GM19240 (cell line): ENCODE data around the gene FAM53B.

Source experiments
- DNase-seq: peaks from one replicate; pipeline ENCODE4 v3.0.0; 2011; ENCODE audit warnings: low spot score; ENCODE audit not compliant: insufficient read length

FAM53B gene

DNA sequence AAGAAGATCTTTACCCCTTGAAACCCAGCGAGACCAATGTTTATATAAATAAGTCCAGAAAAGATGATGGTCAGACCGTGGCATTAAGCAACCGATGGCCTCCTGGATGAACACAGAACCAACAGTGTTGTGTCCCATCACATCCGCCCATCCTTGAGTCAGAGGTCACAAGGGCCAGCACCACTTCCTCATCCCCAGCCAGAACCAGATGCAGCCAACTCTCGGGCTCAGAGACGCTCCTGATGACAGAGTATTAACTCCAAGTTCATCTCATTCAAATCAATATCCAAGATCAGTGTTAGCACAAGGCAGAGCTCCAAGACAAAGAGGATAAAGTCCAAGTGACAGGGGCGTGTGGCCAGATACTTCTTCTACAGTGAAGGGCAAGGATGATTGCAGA, 63.5 kb downstream of the FAM53B start:
- DNase-seq = no peak

DNA sequence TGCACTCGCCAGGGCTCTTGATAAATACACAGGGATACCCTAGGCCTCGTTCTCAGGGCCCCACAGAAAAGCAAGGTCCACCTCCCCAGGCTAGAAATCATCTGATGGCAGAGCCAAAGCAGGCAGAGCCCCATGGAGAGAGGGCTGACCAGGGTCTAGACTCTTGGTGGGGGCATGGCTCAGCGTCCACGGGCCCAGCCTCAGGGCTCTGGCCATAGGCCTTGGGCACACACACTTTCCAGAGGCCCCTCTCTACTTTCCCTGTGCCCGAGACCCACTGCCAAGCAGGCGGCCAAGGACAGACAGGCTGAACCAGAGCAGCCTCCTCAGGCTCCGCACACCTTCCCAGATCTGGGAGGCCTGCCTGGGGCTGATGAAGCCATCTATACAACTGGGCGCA, 64.8 kb downstream of the FAM53B start:
- no peak for DNase-seq

DNA sequence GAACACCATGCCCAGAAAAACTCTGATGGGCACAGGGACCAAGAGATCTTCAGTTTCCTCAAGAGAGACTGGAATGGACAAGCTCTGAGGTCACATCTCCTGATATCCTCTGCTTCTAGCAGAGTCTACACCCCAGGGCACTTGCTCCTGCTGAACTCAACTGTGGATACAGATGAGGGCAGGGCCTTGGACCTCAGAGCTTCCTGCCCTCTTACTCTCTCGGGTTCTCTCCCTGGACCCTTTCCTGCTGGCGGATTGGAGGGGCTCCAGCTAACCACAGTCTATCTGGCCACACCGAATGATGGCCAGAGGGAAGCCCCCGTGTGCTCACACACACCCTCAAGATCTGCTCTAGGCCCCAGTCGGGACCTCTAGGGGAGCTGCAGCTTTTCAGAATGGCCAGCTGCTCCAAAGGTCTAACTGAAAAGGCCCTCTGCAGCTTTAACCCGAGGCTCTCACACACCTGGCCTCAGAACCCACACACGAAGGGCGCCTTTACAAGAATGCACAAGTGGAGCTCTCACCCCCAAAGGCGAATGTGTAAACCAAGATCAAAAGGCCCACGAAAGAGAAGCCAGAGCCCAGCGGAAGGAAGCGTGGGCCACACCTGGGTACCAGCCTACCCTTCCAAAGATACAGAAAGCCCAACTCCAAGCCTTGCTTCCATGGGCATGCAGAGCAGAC, 65.5 kb downstream of the FAM53B start:
- DNase-seq = no peak

- no peak for DNase-seq
Measured at GRCh38 chr10:124677749-124678556, 66.2 kb downstream of the FAM53B start.

GRCh38 chr10:124677293-124677699, 66.9 kb downstream of the FAM53B start:
- DNase-seq = no peak

GRCh38 chr10:124676416-124677062, 67.6 kb downstream of the FAM53B start:
- no peak for DNase-seq

DNA sequence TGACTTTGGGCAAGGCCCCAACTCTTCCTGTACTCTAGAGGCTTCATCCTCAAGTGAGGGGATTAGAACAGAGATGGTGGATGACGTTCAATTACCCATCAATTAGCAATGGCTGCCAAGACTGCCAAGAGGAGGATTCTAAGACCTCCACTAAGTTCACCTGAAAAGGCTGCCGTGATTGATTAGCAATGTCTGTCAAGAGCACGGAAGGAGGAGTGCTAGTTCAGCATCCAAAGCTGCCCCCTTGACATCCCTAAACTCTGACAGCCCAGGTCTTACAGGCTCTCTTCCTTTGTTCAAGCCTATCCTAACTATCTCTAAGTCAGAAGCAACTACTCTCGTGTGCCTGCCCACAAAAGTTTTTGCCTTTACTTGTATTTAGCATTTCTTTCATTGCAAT, 68.4 kb downstream of the FAM53B start:
- DNase-seq = no peak

GRCh38 chr10:124675261-124675660, 68.9 kb downstream of the FAM53B start:
- DNase-seq = no peak

DNA sequence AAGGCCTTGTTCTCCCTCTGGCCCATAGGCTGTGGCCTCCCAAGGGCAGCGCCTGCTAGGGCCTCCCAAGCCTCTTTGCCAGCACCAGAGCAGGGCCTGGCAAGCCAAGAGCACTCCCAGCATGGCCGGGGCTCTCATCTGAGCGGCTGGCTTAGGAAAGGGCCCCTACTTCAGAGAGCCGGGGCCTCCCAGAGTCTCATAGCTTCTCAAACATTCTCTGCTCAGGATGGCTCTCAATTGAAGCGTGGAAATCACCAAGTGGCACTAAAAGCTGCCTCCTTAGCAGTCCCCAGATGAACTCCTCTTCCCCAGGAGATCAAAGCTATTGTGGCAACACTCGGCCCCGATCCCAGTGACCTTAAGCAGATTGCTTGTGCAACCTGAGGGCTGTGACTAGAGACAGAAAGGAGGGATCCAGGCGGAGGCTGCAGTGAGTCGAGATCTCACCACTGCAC, 69.4 kb downstream of the FAM53B start:
- no peak for DNase-seq

DNA sequence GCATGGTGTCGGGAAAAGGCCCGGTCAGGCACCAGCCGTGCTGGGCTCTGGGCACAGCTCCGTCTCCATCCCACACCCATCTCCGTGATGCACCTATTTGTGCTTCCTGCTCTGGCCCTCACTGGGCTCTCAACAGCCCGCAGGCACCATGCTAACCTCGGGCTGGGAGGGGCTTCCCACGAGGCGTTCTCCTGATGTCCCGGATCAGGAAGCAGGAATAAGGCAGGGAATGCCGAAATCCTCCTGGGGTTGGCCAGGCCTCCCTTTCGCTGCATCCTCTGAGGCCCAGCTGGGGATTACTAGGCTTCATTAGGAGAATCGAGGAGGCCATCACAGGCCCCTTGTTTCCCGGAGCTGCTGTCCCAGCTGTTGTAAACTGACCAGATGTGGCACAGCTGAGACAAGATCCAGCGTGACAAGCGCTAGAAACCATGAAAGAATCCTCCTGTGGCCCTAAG, 72.0 kb downstream of the FAM53B start:
- DNase-seq = no peak

- no peak for DNase-seq
Measured at GRCh38 chr10:124671486-124672075, 72.6 kb downstream of the FAM53B start.

- DNase-seq = no peak
Measured at GRCh38 chr10:124670849-124671248, 73.3 kb downstream of the FAM53B start.

DNA sequence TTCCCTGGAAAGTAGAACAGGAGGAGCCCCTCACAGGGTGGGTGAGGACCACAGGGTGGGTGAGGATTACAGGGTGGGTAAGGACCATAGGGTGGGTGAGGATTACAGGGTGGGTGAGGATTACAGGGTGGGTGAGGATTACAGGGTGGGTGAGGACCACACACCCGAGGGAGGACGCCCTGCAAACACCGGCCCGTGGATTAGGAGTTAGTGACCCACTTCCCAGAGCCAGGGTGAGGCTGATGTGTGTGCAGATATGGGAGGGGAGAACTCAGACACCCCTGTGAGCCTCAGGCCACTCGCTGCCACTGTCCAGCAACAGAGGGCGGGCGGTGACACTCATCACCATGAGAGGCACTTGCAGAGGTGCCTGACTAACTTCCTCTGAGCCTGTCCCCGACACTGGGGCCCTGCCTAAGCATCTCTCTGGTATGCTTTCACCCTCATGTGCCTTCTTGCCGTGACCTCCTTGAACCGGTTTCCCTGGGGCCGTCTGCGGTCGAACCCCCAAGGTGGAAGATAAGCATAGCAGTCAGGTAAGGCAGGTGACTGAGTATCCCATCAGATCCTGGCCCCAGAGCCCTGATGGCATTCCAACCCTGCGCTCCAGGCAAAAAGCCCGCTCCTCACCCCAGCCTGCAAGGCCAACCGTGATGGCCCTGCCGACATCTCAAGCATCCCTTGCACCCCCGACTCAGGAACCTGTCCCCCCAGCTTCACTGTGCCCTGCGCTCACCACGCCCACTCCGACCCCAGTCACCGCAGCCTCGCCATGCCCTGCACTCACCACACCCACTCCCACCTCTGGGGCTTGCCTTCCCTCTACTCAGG, 74.1 kb downstream of the FAM53B start:
- no peak for DNase-seq

- no peak for DNase-seq
Measured at GRCh38 chr10:124669141-124669823, 74.9 kb downstream of the FAM53B start.

DNA sequence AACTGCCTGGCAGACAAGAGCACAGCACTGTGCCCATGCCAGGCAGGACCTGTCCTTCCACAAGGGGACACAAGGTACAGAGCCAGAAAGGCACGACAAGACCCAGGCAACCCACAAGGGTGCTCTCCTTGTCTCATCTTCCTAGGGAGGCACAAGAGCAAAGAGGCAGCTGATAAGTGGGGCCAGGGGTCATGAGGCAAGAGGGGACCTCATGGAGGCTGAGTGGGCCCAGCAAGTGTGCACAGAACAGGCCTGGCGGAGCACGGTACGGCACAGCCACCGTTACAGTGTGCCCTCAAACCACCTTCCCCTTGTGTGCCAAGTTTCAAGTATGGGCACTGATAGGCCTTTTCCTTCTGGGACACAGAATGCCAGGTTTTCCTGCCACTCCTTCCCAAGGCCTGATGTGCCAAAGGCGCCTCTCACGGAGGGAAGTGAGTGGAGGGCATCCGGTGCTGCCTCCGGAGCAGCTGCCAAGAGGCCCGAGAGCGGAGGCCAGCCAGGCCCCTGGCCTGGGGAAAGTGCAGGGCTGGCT, 75.6 kb downstream of the FAM53B start:
- no peak for DNase-seq

- no peak for DNase-seq
Measured at GRCh38 chr10:124667425-124668345, 76.5 kb downstream of the FAM53B start.

- DNase-seq = no peak
Measured at GRCh38 chr10:124666494-124666893, 77.7 kb downstream of the FAM53B start.

DNA sequence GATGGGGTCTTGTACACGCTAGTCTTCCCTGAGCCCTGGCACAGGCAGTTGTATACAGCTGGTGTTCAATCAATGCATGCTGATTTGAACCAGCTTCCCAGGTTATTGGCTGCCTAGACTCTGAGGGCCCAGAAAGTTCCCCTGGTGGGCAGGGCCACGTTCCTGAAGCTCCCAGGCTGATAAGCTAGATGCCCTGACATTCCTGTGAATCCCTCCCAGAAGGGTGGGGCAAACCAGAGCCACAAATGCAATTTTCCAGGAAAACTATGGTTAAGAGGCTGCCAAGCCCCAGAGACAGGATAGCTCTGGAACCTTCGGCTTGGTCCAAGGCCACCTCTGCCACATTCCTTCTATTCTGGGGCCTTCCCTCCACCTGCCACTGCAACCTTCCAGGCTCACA, 78.2 kb downstream of the FAM53B start:
- no peak for DNase-seq

DNA sequence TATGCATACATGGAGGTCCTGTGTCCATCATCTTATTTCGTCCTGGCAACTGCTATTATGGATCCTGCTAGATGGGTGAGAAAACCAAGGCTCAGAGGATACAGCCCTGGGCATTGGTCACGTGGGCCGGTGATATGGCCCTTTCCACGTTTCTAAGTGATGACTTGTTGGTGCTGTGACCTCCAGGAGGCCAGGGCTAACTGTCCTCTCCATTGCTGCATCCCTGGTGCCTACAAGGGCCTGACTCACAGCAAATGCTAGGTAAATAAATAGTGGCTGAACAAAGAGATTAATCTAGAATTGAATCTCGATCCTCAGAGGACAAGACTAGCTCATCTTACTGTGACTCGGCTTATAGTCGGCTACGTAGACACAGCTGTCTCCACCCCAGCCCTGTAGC, 78.6 kb downstream of the FAM53B start:
- no peak for DNase-seq
